Mucosa of rectum (tissue), 2 donors: ENCODE results near the gene WARS2.

ENCODE experiments used
- H3K27ac ChIP-seq, 2 donors: one replicate each; pipeline ENCODE4 v1.7.0; 2013; ENCODE audit warnings: inconsistent platforms in 2 of 2, low read depth in 2 of 2, low read length in 2 of 2
- H3K27me3 ChIP-seq, 2 donors: one replicate each; pipeline ENCODE4 v1.7.0; 2013; ENCODE audit warnings: low read length in 2 of 2; ENCODE audit not compliant: control insufficient read depth in 2 of 2, insufficient read depth in 2 of 2
- H3K36me3 ChIP-seq, 2 donors: one replicate each; pipeline ENCODE4 v1.7.0; 2013; ENCODE audit warnings: low read length in 2 of 2; ENCODE audit not compliant: control insufficient read depth in 2 of 2, insufficient read depth in 2 of 2
- H3K4me1 ChIP-seq, 2 donors: one replicate each; pipeline ENCODE4 v1.7.0; 2013; ENCODE audit warnings: low read length in 2 of 2, mild to moderate bottlenecking in 1 of 2; ENCODE audit not compliant: control insufficient read depth in 2 of 2, insufficient read depth in 2 of 2
- H3K4me3 ChIP-seq, 2 donors: one replicate each; pipeline ENCODE4 v1.7.0; 2013; ENCODE audit warnings: low read length in 2 of 2
- H3K9ac ChIP-seq, 2 donors: one replicate each; pipeline ENCODE4 v1.7.0; 2013; ENCODE audit warnings: low read length in 2 of 2, low read depth in 1 of 2, mild to moderate bottlenecking in 1 of 2
- H3K9me3 ChIP-seq, 2 donors: one replicate each; pipeline ENCODE4 v1.7.0; 2013; ENCODE audit warnings: low read length in 2 of 2; ENCODE audit not compliant: control insufficient read depth in 2 of 2
- donor health status: healthy.
- donor health status: Normal muscosa, but diverticular disease.

The WARS2 gene

GRCh38 chr1:118982821-118983557 lies 157.5 kb downstream of the WARS2 start:
- no peak overlapping the region for H3K9ac ChIP-seq
- H3K9me3 ChIP-seq: peaks cover 0 to 1% of the 10 kb centered on the region in 2 donors
- peaks cover 0 to 10% of the 10 kb centered on the region in 2 donors for H3K4me1 ChIP-seq
- H3K27ac ChIP-seq: no peak overlapping the region
- H3K27me3 ChIP-seq: peaks cover 70 to 85% of the 10 kb centered on the region in 2 donors
- no peak overlapping the region for H3K4me3 ChIP-seq
- no peaks in the 10 kb centered on the region for H3K36me3 ChIP-seq

- H3K27me3 ChIP-seq: peaks cover 71 to 85% of the 10 kb centered on the region in 2 donors
- peaks cover 0 to 1% of the 10 kb centered on the region in 2 donors for H3K9me3 ChIP-seq
- no peaks in the 10 kb centered on the region for H3K36me3 ChIP-seq
- H3K4me3 ChIP-seq: no peak overlapping the region
- H3K9ac ChIP-seq: no peak overlapping the region
- H3K4me1 ChIP-seq: peaks cover 0 to 7% of the 10 kb centered on the region in 2 donors
- H3K27ac ChIP-seq: no peak overlapping the region
Measured at GRCh38 chr1:118982266-118982665, 158.2 kb downstream of the WARS2 start.

DNA sequence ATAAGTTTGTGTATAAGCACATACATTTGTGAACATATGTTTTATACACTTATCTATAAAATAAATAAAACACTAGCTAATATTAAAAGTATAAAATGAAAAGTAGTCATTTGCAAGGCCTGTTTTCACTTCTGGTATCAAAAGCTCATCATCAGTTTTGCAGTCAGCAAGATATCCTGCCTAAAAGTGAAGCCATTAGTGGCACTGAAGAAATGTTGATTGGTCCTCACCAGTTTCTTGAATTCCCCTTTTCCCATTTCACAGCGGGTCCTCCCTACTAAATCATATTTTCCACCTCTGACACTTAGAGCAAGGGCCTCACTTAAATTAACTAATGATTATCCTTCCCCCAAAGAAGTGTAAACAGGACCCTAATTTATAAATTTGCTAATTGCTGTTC lies 159.0 kb downstream of the WARS2 start:
- Histone ChIP-seq H3K9ac (no peak overlapping the region), H3K27ac (no peak overlapping the region), H3K36me3 (no peaks in the 10 kb centered on the region), H3K4me1 (peaks cover 0 to 6% of the 10 kb centered on the region in 2 donors), H3K27me3 (peaks cover 64 to 79% of the 10 kb centered on the region in 2 donors), H3K4me3 (no peak overlapping the region), H3K9me3 (no peaks in the 10 kb centered on the region)
